Measurements from ENCODE around the gene L3MBTL2.

Gene L3MBTL2

GRCh38 chr22:41181349-41182241 lies 23.5 kb upstream of the L3MBTL2 start:
- Histone ChIP-seq H3K9me3 (ENCODE audit: control insufficient read depth, insufficient read depth, low read depth, low read length) (no peaks in the 10 kb centered on the region), H3K27ac (ENCODE audit: low read depth, low read length) (no peak overlapping the region), H3K4me3 (ENCODE audit: low read depth, low read length) (no peak overlapping the region), H3K36me3 (ENCODE audit: control insufficient read depth, insufficient read depth, low read length) (peaks cover 38% of the 10 kb centered on the region), H3K27me3 (ENCODE audit: control insufficient read depth, insufficient read depth, low read length) (no peaks in the 10 kb centered on the region), H3K9ac (ENCODE audit: low read length) (no peak overlapping the region), H3K4me1 (ENCODE audit: control insufficient read depth, insufficient read depth, low read length) (peaks cover 17% of the 10 kb centered on the region)

- peak overlapping the region; percentile 98 for H3K27ac ChIP-seq (ENCODE audit: low read depth, low read length)
These were observed 20.4 kb upstream of the L3MBTL2 start for GRCh38 chr22:41184679-41185078.

GRCh38 chr22:41191467-41191866 lies 13.6 kb upstream of the L3MBTL2 start:
- H3K9me3 ChIP-seq (ENCODE audit: control insufficient read depth, insufficient read depth, low read depth, low read length), result no peaks in the 10 kb centered on the region
- H3K4me3 ChIP-seq (ENCODE audit: low read depth, low read length), result no peak overlapping the region
- H3K27me3 ChIP-seq (ENCODE audit: control insufficient read depth, insufficient read depth, low read length), result peaks cover 5% of the 10 kb centered on the region
- no peaks in the 10 kb centered on the region for H3K36me3 ChIP-seq (ENCODE audit: control insufficient read depth, insufficient read depth, low read length)
- H3K9ac ChIP-seq (ENCODE audit: low read length), result no peak overlapping the region
- no peak overlapping the region for H3K27ac ChIP-seq (ENCODE audit: low read depth, low read length)
- no peaks in the 10 kb centered on the region for H3K4me1 ChIP-seq (ENCODE audit: control insufficient read depth, insufficient read depth, low read length)

More at GRCh38 chr22:41184679-41185078, 20.4 kb upstream of the L3MBTL2 start:
- Histone ChIP-seq H3K36me3 (ENCODE audit: control insufficient read depth, insufficient read depth, low read length) (peaks cover 10% of the 10 kb centered on the region), H3K9ac (ENCODE audit: low read length) (peak overlapping the region; percentile 74), H3K4me3 (ENCODE audit: low read depth, low read length) (no peak overlapping the region; the same call in 1 of the 2 replicates), H3K9me3 (ENCODE audit: control insufficient read depth, insufficient read depth, low read depth, low read length) (no peaks in the 10 kb centered on the region), H3K27me3 (ENCODE audit: control insufficient read depth, insufficient read depth, low read length) (no peaks in the 10 kb centered on the region), H3K4me1 (ENCODE audit: control insufficient read depth, insufficient read depth, low read length) (peaks cover 17% of the 10 kb centered on the region)

DNA sequence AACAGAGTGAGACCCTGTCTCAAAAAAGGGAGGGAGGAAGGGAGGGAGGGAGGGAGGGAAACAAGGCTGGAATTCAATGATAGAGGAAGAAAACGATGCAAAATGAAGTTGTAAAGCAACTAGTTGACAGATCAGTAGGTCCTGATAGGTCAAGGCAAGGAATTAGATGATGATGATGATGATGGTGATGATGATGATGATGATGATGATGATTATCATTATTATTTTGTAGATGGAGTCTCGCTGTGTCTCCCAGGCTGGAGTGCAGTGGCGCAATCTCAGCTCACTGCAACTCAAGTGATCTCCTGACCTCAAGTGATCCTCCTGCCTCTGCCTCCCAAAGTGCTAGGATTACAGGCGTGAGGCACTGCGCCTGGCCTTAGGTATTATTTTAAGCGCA lies 11.3 kb upstream of the L3MBTL2 start:
- no peak overlapping the region for H3K27ac ChIP-seq (ENCODE audit: low read depth, low read length)
- H3K9ac ChIP-seq (ENCODE audit: low read length), result no peak overlapping the region
- H3K4me3 ChIP-seq (ENCODE audit: low read depth, low read length), result no peak overlapping the region
- peaks cover 27% of the 10 kb centered on the region for H3K27me3 ChIP-seq (ENCODE audit: control insufficient read depth, insufficient read depth, low read length)
- H3K4me1 ChIP-seq (ENCODE audit: control insufficient read depth, insufficient read depth, low read length), result peaks cover 6% of the 10 kb centered on the region; the same call in 1 of the 2 replicates
- H3K9me3 ChIP-seq (ENCODE audit: control insufficient read depth, insufficient read depth, low read depth, low read length), result no peaks in the 10 kb centered on the region
- no peaks in the 10 kb centered on the region for H3K36me3 ChIP-seq (ENCODE audit: control insufficient read depth, insufficient read depth, low read length)

DNA sequence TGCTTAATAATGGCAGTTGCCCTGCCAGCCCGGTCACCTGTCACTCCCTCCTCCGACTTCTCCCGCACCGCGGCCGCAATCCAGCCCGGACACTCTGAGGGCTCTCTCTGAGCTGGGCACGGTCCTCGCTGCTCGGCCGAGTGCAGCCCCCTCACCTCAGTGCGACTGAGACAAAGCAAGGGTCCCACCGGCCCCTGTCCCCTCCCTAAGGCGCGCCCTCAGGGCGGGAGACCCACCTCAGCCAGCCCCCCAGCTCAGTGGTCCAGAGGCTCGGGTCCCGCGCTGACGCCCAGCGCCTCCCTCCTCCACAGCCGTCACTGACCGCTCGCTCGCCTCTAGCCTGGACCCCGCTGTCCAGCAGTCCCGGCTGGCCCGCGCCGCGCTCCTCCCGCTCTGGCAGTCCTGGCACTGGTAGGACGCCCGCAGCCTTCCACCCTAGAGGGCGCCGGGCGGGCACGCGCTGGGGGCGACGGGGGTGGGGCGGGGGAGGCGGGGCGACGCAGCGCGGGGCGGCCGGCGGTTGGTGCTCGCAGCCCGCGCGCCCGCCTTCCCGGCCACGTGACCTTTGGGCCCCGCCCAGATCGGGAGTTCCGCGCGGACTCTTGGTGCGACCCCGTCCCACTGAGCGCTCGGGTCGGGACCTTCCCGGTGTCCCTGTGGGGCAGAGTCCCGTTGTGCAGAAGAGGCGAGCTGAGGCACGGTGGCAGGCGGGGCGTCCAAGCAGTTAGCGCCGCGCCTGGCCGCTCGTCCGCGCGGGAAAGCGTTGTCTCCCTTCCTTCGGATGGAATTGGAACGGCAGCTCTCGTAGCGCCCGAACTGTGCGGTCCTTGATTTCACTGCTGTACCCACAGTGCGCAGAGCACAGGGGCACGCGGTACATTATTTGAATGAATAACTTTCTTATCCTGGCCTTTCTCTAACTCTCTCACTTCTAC lies 7.8 kb upstream of the L3MBTL2 start:
- H3K9me3 ChIP-seq (ENCODE audit: control insufficient read depth, insufficient read depth, low read depth, low read length), result no peaks in the 10 kb centered on the region
- H3K4me1 ChIP-seq (ENCODE audit: control insufficient read depth, insufficient read depth, low read length), result peaks cover 6% of the 10 kb centered on the region; the same call in 1 of the 2 replicates
- H3K27me3 ChIP-seq (ENCODE audit: control insufficient read depth, insufficient read depth, low read length), result peaks cover 46% of the 10 kb centered on the region
- H3K36me3 ChIP-seq (ENCODE audit: control insufficient read depth, insufficient read depth, low read length), result no peaks in the 10 kb centered on the region
- peak overlapping the region; percentile 17 for H3K9ac ChIP-seq (ENCODE audit: low read length)
- no peak overlapping the region for H3K27ac ChIP-seq (ENCODE audit: low read depth, low read length)
- H3K4me3 ChIP-seq (ENCODE audit: low read depth, low read length), result peak overlapping the region; percentile 94

DNA sequence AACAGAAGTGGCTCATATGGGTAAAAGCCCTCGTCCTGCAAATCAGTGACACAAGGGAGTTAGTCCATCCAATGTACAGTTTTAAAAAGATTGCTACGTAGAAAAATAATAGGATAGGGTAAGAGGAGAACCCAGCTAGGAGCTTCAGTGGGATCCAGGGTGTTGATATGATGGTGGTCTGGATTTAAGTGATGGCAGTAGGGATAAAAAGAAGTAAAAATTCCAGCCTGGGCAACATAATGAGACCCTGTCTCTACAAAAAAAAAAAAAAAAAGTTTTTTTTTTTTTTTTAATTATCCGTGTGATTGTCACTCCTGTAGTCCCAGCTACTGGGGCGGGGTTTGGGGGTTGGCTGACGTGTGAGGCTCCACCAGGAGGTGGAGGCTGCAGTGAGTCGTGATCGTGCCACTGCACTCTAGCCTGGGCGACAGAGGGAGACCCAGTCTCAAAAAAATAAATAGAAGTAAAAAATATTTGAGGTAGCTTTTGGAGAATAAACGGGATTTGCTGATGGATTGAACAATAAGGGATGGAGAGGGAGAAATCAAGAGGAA lies 7.0 kb upstream of the L3MBTL2 start:
- peaks cover 46% of the 10 kb centered on the region for H3K27me3 ChIP-seq (ENCODE audit: control insufficient read depth, insufficient read depth, low read length)

DNA sequence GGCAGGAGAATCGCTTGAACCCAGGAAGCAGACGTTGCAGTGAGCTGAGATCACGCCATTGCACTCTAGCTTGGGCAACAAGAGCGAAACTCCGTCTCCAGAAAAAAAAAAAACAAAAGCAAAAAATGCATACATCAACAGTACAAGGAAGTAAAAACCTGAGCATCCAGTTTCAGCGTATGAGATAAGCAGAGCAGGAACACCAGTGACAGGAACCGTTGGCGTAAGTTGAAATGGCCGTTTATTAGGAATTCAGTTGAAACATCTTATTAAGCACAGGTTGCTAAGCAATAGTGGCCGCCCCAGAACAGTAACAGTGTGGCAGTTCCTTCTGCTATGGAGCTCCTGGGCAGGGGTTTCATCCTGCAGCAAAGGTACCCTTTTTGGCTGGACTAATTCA lies 4.0 kb upstream of the L3MBTL2 start:
- no peaks in the 10 kb centered on the region for H3K9me3 ChIP-seq (ENCODE audit: control insufficient read depth, insufficient read depth, low read depth, low read length)
- H3K36me3 ChIP-seq (ENCODE audit: control insufficient read depth, insufficient read depth, low read length), result no peaks in the 10 kb centered on the region
- H3K27me3 ChIP-seq (ENCODE audit: control insufficient read depth, insufficient read depth, low read length), result peaks cover 48% of the 10 kb centered on the region
- H3K9ac ChIP-seq (ENCODE audit: low read length), result no peak overlapping the region
- no peak overlapping the region for H3K4me3 ChIP-seq (ENCODE audit: low read depth, low read length)
- H3K27ac ChIP-seq (ENCODE audit: low read depth, low read length), result no peak overlapping the region
- H3K4me1 ChIP-seq (ENCODE audit: control insufficient read depth, insufficient read depth, low read length), result peaks cover 6% of the 10 kb centered on the region; the same call in 1 of the 2 replicates

More for the DNA sequence above, 7.0 kb upstream of the L3MBTL2 start:
- Histone ChIP-seq H3K27ac (ENCODE audit: low read depth, low read length) (no peak overlapping the region), H3K4me1 (ENCODE audit: control insufficient read depth, insufficient read depth, low read length) (peaks cover 6% of the 10 kb centered on the region; the same call in 1 of the 2 replicates), H3K9me3 (ENCODE audit: control insufficient read depth, insufficient read depth, low read depth, low read length) (no peaks in the 10 kb centered on the region), H3K9ac (ENCODE audit: low read length) (no peak overlapping the region), H3K4me3 (ENCODE audit: low read depth, low read length) (peak overlapping the region; percentile 94), H3K36me3 (ENCODE audit: control insufficient read depth, insufficient read depth, low read length) (no peaks in the 10 kb centered on the region)

DNA sequence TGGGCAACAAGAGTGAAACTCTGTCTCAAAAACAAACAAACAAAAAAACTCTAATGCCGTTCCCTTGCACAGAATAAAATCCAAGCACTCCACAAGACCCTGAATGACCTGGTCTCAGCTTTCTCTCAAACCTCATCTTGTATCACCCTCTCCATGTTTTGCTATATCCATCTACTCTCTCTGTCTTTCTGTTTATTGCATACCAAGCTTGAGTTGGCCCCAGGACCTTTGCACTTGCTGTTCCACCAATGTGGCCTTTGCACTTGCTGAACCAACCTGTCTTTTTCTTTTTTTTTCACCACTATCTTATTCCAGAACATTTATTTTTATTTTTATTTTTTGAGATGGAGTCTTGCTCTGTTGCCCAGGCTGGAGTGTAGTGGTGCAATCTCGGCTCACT lies 2.0 kb upstream of the L3MBTL2 start:
- peaks cover 32% of the 10 kb centered on the region for H3K27me3 ChIP-seq (ENCODE audit: control insufficient read depth, insufficient read depth, low read length)

GRCh38 chr22:41204066-41204465 lies 1.0 kb upstream of the L3MBTL2 start:
- Histone ChIP-seq H3K36me3 (ENCODE audit: control insufficient read depth, insufficient read depth, low read length) (peaks cover 2% of the 10 kb centered on the region; the same call in 1 of the 2 replicates), H3K27ac (ENCODE audit: low read depth, low read length) (no peak overlapping the region), H3K4me1 (ENCODE audit: control insufficient read depth, insufficient read depth, low read length) (no peaks in the 10 kb centered on the region), H3K27me3 (ENCODE audit: control insufficient read depth, insufficient read depth, low read length) (peaks cover 22% of the 10 kb centered on the region), H3K9ac (ENCODE audit: low read length) (no peak overlapping the region), H3K9me3 (ENCODE audit: control insufficient read depth, insufficient read depth, low read depth, low read length) (no peaks in the 10 kb centered on the region), H3K4me3 (ENCODE audit: low read depth, low read length) (no peak overlapping the region)

More for the DNA sequence above, 2.0 kb upstream of the L3MBTL2 start:
- Histone ChIP-seq H3K9me3 (ENCODE audit: control insufficient read depth, insufficient read depth, low read depth, low read length) (no peaks in the 10 kb centered on the region), H3K36me3 (ENCODE audit: control insufficient read depth, insufficient read depth, low read length) (no peaks in the 10 kb centered on the region), H3K9ac (ENCODE audit: low read length) (no peak overlapping the region), H3K4me3 (ENCODE audit: low read depth, low read length) (no peak overlapping the region), H3K27ac (ENCODE audit: low read depth, low read length) (no peak overlapping the region), H3K4me1 (ENCODE audit: control insufficient read depth, insufficient read depth, low read length) (no peaks in the 10 kb centered on the region)

GRCh38 chr22:41206719-41207118 lies 1.6 kb downstream of the L3MBTL2 start:
- Histone ChIP-seq H3K9ac (ENCODE audit: low read length) (no peak overlapping the region), H3K9me3 (ENCODE audit: control insufficient read depth, insufficient read depth, low read depth, low read length) (no peaks in the 10 kb centered on the region), H3K4me1 (ENCODE audit: control insufficient read depth, insufficient read depth, low read length) (no peaks in the 10 kb centered on the region), H3K27ac (ENCODE audit: low read depth, low read length) (no peak overlapping the region), H3K4me3 (ENCODE audit: low read depth, low read length) (no peak overlapping the region), H3K27me3 (ENCODE audit: control insufficient read depth, insufficient read depth, low read length) (peaks cover 5% of the 10 kb centered on the region; the same call in 1 of the 2 replicates), H3K36me3 (ENCODE audit: control insufficient read depth, insufficient read depth, low read length) (peaks cover 17% of the 10 kb centered on the region)

All from HUES6 (cell line).